K562 (cell line): ENCODE results near the gene GLI3. TPM values are rescaled to one million over a fixed set of nuclear protein-coding genes. Genes with fewer than 3 reads are reported as not detected.

Experiments used
- ATAC-seq: fragments of 200-7000 bp; cut with Tn5 transposase; 3 replicates; pipeline ENCODE4 v1.9.1; 2020; ENCODE audit warnings: moderate library complexity
- BruUV-seq: library from RNA; stranded (reverse); fragments of 400-500 nt; replicated peaks from 2 replicates; lab custom pipeline; 2021; lab: Mats Ljungman, UMichigan
- CTCF ChIA-PET: fragments of 300-600 bp; formaldehyde crosslinking; extraction: SDS; loops from one replicate; lab custom pipeline; 2021; ENCODE audit warnings: low intra/inter-chr PET ratio; lab: Yijun Ruan, JAX
- POLR2A ChIA-PET: fragments of 300-600, 350-650 bp; sonication (Branson Sonifier 250); formaldehyde crosslinking; extraction: SDS; loops from one replicate; lab custom pipeline; 2021; ENCODE audit warnings: antibody characterized with exemption, inconsistent platforms; lab: Yijun Ruan, JAX
- DNase-seq, 4 experiments: peaks; one replicate each; pipeline versions ENCODE4 v3.0.0 to v3.0.0-alpha.2; 2011 to 2018; ENCODE audit warnings: low spot score in 3 of 4, mixed read lengths in 3 of 4; ENCODE audit errors: extremely low read depth in 1 of 4
- FAIRE-seq: peaks from 2 replicates; lab custom pipeline; 2011; peaks lifted over from hg19 to GRCh38; lab: Jason Lieb, UNC
- H2AFZ ChIP-seq: 2 replicates; pipeline ENCODE4 v1.6.0; 2011; ENCODE audit warnings: low read depth, low read length, control low read depth, inconsistent platforms
- H3K27ac ChIP-seq: fragments of 200-600 bp; 3 replicates; pipeline ENCODE4 v1.8.0; 2011; ENCODE audit warnings: low read depth, mild to moderate bottlenecking, control low read depth, inconsistent platforms, low read length, moderate library complexity, mixed read lengths; ENCODE audit errors: extremely low read depth
- H3K27me3 ChIP-seq, 2 experiments: fragments of 300-600 bp in 1 of 2; 2 replicates in 1 of 2; 3 replicates in 1 of 2; pipeline versions ENCODE4 v1.6.0 to v1.8.0; 2011; ENCODE audit warnings: inconsistent platforms in 2 of 2, low read length in 2 of 2, mild to moderate bottlenecking in 1 of 2, mixed read lengths in 1 of 2, moderate library complexity in 1 of 2; ENCODE audit not compliant: control insufficient read depth in 2 of 2, insufficient read depth in 2 of 2
- H3K36me3 ChIP-seq: fragments of 300-600 bp; 3 replicates; pipeline ENCODE4 v1.8.0; 2011; ENCODE audit warnings: mild to moderate bottlenecking, low read length, inconsistent platforms; ENCODE audit not compliant: control insufficient read depth, insufficient read depth
- H3K4me1 ChIP-seq, 2 experiments: fragments of 200-600 bp in 1 of 2; replicated peaks in 1 of 2; 2 replicates in 1 of 2; 3 replicates in 1 of 2; pipeline versions ENCODE4 v1.5.1 to v1.8.0; 2011; ENCODE audit warnings: inconsistent platforms in 2 of 2, low read length in 2 of 2, mild to moderate bottlenecking in 1 of 2, mixed read lengths in 1 of 2, moderate library complexity in 1 of 2; ENCODE audit not compliant: control insufficient read depth in 2 of 2, insufficient read depth in 2 of 2
- H3K4me2 ChIP-seq: 2 replicates; pipeline ENCODE4 v1.6.1; 2011; ENCODE audit warnings: low read length, control low read depth, inconsistent platforms, mixed read lengths; ENCODE audit not compliant: insufficient read depth
- H3K4me3 ChIP-seq: fragments of 200-600 bp; sonication (generic), shearing (Covaris generic); 2 replicates; pipeline ENCODE4 v1.5.1; 2016; ENCODE audit warnings: control low read depth, inconsistent platforms
- H3K79me2 ChIP-seq: fragments of 200-600 bp; 3 replicates; pipeline ENCODE4 v1.8.0; 2011; ENCODE audit warnings: low read length, inconsistent platforms; ENCODE audit not compliant: control insufficient read depth, insufficient read depth
- H3K9ac ChIP-seq, 2 experiments: 2 replicates each; pipeline versions ENCODE4 v1.6.0 to v1.6.1; 2011; ENCODE audit warnings: low read depth in 2 of 2, low read length in 2 of 2, control low read depth in 1 of 2, inconsistent platforms in 1 of 2, mild to moderate bottlenecking in 1 of 2, mixed read lengths in 1 of 2; ENCODE audit not compliant: insufficient read depth in 1 of 2
- H3K9me1 ChIP-seq: one replicate; pipeline ENCODE4 v1.6.0; 2011; ENCODE audit warnings: inconsistent platforms, mild to moderate bottlenecking, low read length, moderate library complexity; ENCODE audit not compliant: control insufficient read depth, insufficient read depth
- H3K9me3 ChIP-seq: replicated peaks from 2 replicates; pipeline ENCODE4 v1.5.1; 2011; ENCODE audit warnings: low read depth, low read length, inconsistent platforms; ENCODE audit not compliant: control insufficient read depth, insufficient read depth
- H4K20me1 ChIP-seq: replicated peaks from 2 replicates; pipeline ENCODE4 v1.6.1; 2011; ENCODE audit warnings: low read length, inconsistent platforms, mixed read lengths; ENCODE audit not compliant: control insufficient read depth, insufficient read depth
- BDP1 ChIP-seq: IDR thresholded peaks from 3 replicates; pipeline ENCODE4 v1.6.1; 2011; ENCODE audit not compliant: insufficient read length, insufficient read depth
- GATAD2B ChIP-seq: fragments of 450-650 bp; IDR thresholded peaks from 2 replicates; pipeline ENCODE4 v1.6.1; 2017; ENCODE audit warnings: mild to moderate bottlenecking, borderline replicate concordance
- HDAC3 ChIP-seq: fragments of 450-650 bp; IDR thresholded peaks from 2 replicates; pipeline ENCODE4 v1.6.1; 2018; ENCODE audit warnings: borderline replicate concordance, mild to moderate bottlenecking, moderate library complexity; ENCODE audit not compliant: partially characterized antibody
- HLTF ChIP-seq: fragments of 450-650 bp; IDR thresholded peaks from 2 replicates; pipeline ENCODE4 v1.6.1; 2016
- MCM2 ChIP-seq: fragments of 450-650 bp; IDR thresholded peaks from 2 replicates; pipeline ENCODE4 v1.6.1; 2017; ENCODE audit warnings: low read depth, mild to moderate bottlenecking
- NFIC ChIP-seq: fragments of 450-650 bp; IDR thresholded peaks from 2 replicates; pipeline ENCODE4 v1.6.1; 2017; ENCODE audit warnings: mild to moderate bottlenecking, inconsistent platforms
- POLR2G ChIP-seq: fragments of 200-400 bp; formaldehyde crosslinking; IDR thresholded peaks from 2 replicates; pipeline ENCODE4 v1.6.1; 2017; ENCODE audit warnings: low read depth, mild to moderate bottlenecking, antibody characterized with exemption, low read length, moderate library complexity
- SAFB ChIP-seq: fragments of 200-400 bp; formaldehyde crosslinking; IDR thresholded peaks from 2 replicates; pipeline ENCODE4 v1.6.1; 2017; ENCODE audit warnings: low read depth, low read length, borderline replicate concordance
- XRCC5 ChIP-seq: fragments of 200-400 bp; formaldehyde crosslinking; IDR thresholded peaks from 2 replicates; pipeline ENCODE4 v1.6.1; 2017; ENCODE audit warnings: low read depth, mild to moderate bottlenecking, low read length
- ZNF224 ChIP-seq: sonication (generic); formaldehyde crosslinking; IDR thresholded peaks from 2 replicates; pipeline ENCODE4 v1.8.0; 2022; ENCODE audit warnings: mild to moderate bottlenecking, missing genetic modification reagents
- WGBS: fragments of 100-300 bp; shearing (Covaris generic); methylation state at CpG from one replicate; pipeline ENCODE4 v1.1.6; 2016; ENCODE audit warnings: low coverage, mixed read lengths; ENCODE audit not compliant: insufficient coverage; ENCODE audit errors: missing lambda C conversion rate; 5-methylcytosine and 5-hydroxymethylcytosine counted together
- in situ Hi-C: fragments of 300-500 bp; cut with MboI; formaldehyde crosslinking; loops from 4 replicates; pipeline ENCODE4 v1.15.0; 2018; ENCODE audit warnings: inconsistent platforms, mixed read lengths
- intact Hi-C: fragments of 100-400 bp; cut with micrococcal nuclease; formaldehyde crosslinking; loops from 2 replicates; pipeline ENCODE4 v1.14.2; 2022
- polyA plus RNA-seq, 8 experiments: library from polyadenylated mRNA; depleted of rRNA in 4 of 8; stranded (reverse) in 5 of 8; unstranded in 3 of 8; fragments of >200 nt; fragmentation: Nextera tagmentation in 2 of 8; fragmentation: Illumina TruSeq in 1 of 8; extraction: Ambion mirVana in 2 of 8; extraction: Trizol in 1 of 8; gene quantifications; 2 replicates each; pipeline versions ENCODE4 v1.2.1 to v1.2.3, GENCODE V29; 2011 to 2014; ENCODE audit warnings: inconsistent platforms in 1 of 8, missing spikeins in 1 of 8
- total RNA-seq, 7 experiments: library from RNA; depleted of rRNA in 6 of 7; stranded (reverse); fragments of >200 nt in 6 of 7; fragmentation: Illumina TruSeq in 2 of 7; extraction: Trizol in 2 of 7; gene quantifications; 2 replicates each; pipeline versions ENCODE4 v1.2.1 to v1.2.3, GENCODE V29; 2011 to 2021; ENCODE audit warnings: low replicate concordance in 1 of 7
- TF ChIP-seq, protein P1 (sequence below): sonication (generic); formaldehyde crosslinking; IDR thresholded peaks from 2 replicates; pipeline ENCODE4 v1.8.0; 2022; ENCODE audit warnings: mild to moderate bottlenecking, missing genetic modification reagents
- TF ChIP-seq, protein P2 (sequence below): fragments of 450-650 bp; IDR thresholded peaks from 2 replicates; pipeline ENCODE4 v1.6.1; 2018; ENCODE audit not compliant: partially characterized antibody
- TF ChIP-seq, protein P3 (sequence below): fragments of 200-800 bp; sonication (Bioruptor generic); IDR thresholded peaks from 2 replicates; pipeline ENCODE4 v1.6.1; 2016; ENCODE audit warnings: missing genetic modification characterization, missing compliant biosample characterization

Gene GLI3
- total and polyA plus RNA-seq, 9 of the 15 experiments (the other 6 are each of a cell fraction or from before 2014, with no cell fraction given) = 0.01 to 0.18 (median 0.07) TPM; not detected in 6

DNA sequence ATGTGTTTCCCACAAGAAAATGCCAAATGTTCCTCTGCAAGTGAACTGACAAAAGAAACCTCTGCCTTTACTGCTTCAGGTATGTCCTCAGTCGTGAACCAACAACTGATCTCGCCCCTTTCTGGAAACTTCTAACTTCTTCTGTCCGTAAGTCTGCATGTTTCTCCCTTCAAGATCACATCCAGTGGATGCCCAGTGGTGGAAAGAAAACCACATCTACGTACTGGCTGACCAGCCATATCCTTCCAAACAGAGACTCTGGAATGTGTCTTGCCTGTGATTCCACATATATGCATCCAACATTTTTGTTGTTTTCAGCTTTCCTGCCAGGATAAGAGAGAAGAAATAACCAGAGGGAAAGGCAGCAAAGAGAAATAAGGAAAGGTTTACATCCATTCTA, 152.7 kb downstream of the GLI3 start:
- Histone ChIP-seq H3K9me3 (no peaks in the 10 kb centered on the region), H3K4me2 (no peak overlapping the region), H3K27ac (no peak overlapping the region), H2AFZ (no peak overlapping the region), H3K4me3 (no peak overlapping the region), H3K9me1 (no peaks in the 10 kb centered on the region), H3K36me3 (no peaks in the 10 kb centered on the region), H3K9ac (no peak overlapping the region), H3K79me2 (no peaks in the 10 kb centered on the region), H3K27me3 (peaks cover 0 to 5% of the 10 kb centered on the region in 2 experiments; a peak in 3 of 5 replicates), H3K4me1 (no peaks in the 10 kb centered on the region), H4K20me1 (no peaks in the 10 kb centered on the region)
- BruUV-seq = no TSS peak
- ChIA-PET CTCF (no interaction called here), POLR2A (no interaction called here)
- FAIRE-seq (no peak), DNase-seq (no peak), ATAC-seq (no peak)
- in situ Hi-C loops = no loop called here
- intact Hi-C loops = no loop called here
- WGBS = 0% methylated on average over 4 of the region's 4 CpGs
- TF ChIP-seq POLR2G (no peak), BDP1 (no peak), MCM2 (no peak), ZNF224 (no peak), GATAD2B (no peak), HDAC3 (no peak), SAFB (no peak), NFIC (no peak), XRCC5 (no peak), HLTF (no peak)
- TF ChIP-seq, protein P1, sequence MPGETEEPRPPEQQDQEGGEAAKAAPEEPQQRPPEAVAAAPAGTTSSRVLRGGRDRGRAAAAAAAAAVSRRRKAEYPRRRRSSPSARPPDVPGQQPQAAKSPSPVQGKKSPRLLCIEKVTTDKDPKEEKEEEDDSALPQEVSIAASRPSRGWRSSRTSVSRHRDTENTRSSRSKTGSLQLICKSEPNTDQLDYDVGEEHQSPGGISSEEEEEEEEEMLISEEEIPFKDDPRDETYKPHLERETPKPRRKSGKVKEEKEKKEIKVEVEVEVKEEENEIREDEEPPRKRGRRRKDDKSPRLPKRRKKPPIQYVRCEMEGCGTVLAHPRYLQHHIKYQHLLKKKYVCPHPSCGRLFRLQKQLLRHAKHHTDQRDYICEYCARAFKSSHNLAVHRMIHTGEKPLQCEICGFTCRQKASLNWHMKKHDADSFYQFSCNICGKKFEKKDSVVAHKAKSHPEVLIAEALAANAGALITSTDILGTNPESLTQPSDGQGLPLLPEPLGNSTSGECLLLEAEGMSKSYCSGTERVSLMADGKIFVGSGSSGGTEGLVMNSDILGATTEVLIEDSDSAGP (CRISPR knock-in tag) = no peak
- TF ChIP-seq, protein P2, sequence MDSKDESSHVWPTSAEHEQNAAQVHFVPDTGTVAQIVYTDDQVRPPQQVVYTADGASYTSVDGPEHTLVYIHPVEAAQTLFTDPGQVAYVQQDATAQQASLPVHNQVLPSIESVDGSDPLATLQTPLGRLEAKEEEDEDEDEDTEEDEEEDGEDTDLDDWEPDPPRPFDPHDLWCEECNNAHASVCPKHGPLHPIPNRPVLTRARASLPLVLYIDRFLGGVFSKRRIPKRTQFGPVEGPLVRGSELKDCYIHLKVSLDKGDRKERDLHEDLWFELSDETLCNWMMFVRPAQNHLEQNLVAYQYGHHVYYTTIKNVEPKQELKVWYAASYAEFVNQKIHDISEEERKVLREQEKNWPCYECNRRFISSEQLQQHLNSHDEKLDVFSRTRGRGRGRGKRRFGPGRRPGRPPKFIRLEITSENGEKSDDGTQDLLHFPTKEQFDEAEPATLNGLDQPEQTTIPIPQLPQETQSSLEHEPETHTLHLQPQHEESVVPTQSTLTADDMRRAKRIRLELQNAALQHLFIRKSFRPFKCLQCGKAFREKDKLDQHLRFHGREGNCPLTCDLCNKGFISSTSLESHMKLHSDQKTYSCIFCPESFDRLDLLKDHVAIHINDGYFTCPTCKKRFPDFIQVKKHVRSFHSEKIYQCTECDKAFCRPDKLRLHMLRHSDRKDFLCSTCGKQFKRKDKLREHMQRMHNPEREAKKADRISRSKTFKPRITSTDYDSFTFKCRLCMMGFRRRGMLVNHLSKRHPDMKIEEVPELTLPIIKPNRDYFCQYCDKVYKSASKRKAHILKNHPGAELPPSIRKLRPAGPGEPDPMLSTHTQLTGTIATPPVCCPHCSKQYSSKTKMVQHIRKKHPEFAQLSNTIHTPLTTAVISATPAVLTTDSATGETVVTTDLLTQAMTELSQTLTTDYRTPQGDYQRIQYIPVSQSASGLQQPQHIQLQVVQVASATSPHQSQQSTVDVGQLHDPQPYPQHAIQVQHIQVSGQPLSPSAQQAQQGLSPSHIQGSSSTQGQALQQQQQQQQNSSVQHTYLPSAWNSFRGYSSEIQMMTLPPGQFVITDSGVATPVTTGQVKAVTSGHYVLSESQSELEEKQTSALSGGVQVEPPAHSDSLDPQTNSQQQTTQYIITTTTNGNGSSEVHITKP = no peak
- TF ChIP-seq, protein P3, sequence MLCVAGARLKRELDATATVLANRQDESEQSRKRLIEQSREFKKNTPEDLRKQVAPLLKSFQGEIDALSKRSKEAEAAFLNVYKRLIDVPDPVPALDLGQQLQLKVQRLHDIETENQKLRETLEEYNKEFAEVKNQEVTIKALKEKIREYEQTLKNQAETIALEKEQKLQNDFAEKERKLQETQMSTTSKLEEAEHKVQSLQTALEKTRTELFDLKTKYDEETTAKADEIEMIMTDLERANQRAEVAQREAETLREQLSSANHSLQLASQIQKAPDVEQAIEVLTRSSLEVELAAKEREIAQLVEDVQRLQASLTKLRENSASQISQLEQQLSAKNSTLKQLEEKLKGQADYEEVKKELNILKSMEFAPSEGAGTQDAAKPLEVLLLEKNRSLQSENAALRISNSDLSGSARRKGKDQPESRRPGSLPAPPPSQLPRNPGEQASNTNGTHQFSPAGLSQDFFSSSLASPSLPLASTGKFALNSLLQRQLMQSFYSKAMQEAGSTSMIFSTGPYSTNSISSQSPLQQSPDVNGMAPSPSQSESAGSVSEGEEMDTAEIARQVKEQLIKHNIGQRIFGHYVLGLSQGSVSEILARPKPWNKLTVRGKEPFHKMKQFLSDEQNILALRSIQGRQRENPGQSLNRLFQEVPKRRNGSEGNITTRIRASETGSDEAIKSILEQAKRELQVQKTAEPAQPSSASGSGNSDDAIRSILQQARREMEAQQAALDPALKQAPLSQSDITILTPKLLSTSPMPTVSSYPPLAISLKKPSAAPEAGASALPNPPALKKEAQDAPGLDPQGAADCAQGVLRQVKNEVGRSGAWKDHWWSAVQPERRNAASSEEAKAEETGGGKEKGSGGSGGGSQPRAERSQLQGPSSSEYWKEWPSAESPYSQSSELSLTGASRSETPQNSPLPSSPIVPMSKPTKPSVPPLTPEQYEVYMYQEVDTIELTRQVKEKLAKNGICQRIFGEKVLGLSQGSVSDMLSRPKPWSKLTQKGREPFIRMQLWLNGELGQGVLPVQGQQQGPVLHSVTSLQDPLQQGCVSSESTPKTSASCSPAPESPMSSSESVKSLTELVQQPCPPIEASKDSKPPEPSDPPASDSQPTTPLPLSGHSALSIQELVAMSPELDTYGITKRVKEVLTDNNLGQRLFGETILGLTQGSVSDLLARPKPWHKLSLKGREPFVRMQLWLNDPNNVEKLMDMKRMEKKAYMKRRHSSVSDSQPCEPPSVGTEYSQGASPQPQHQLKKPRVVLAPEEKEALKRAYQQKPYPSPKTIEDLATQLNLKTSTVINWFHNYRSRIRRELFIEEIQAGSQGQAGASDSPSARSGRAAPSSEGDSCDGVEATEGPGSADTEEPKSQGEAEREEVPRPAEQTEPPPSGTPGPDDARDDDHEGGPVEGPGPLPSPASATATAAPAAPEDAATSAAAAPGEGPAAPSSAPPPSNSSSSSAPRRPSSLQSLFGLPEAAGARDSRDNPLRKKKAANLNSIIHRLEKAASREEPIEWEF = no peak
